Left colon (tissue), 2 donors: Measurements from ENCODE around the gene ZNF592. TPM values are rescaled to one million over a fixed set of nuclear protein-coding genes. Genes with fewer than 3 reads are reported as not detected.

Experiments used
- ATAC-seq: fragments of 200-7000 bp; cut with Tn5 transposase; one replicate; pipeline ENCODE4 v1.9.1; 2020; ENCODE audit warnings: mild to moderate bottlenecking, moderate library complexity
- DNase-seq, 2 donors: peaks; one replicate each; pipeline ENCODE4 v3.0.0-alpha.2; 2020
- intact Hi-C, 2 donors: fragments of 100-400 bp; cut with DNase I in 1 of 2; cut with micrococcal nuclease in 1 of 2; formaldehyde crosslinking; loops; one replicate each; pipeline versions ENCODE4 v1.11.2 to v1.14.0; 2022; cut with DNase I, micrococcal nuclease
- total RNA-seq, 2 donors: library from RNA; stranded (reverse); fragmentation: NEBNext Ultra II Directional; extraction: Animal tissue kit (Norgen Biotek cat#: 25700); gene quantifications; one replicate each; pipeline ENCODE4 v1.2.1, GENCODE V29; 2021
- donor health status: DM: no; HTN: no; CAD: no.
- donor health status: DM: yes; HTN: yes; CAD: no.

The ZNF592 gene
- total RNA-seq, 2 donors from 2014 or later = 24.3 to 29.7 TPM

GRCh38 chr15:84821501-84822021, 73.2 kb downstream of the ZNF592 start:
- no peak for ATAC-seq
- DNase-seq = no peak
- intact Hi-C loops = no loop called here

GRCh38 chr15:84822653-84823281, 74.4 kb downstream of the ZNF592 start:
- ATAC-seq (no peak), DNase-seq (no peak)
- intact Hi-C loops = no loop called here

GRCh38 chr15:84823282-84823878, 75.0 kb downstream of the ZNF592 start:
- peak in 1 of 2 donors; percentile 8 for DNase-seq
- no peak for ATAC-seq
- intact Hi-C loops = no loop called here

GRCh38 chr15:84824260-84825007, 76.0 kb downstream of the ZNF592 start:
- intact Hi-C loops = no loop called here
- no peak for ATAC-seq
- no peak for DNase-seq

GRCh38 chr15:84826369-84826823, 78.0 kb downstream of the ZNF592 start:
- ATAC-seq (peak; percentile 93), DNase-seq (peak in 1 of 2 donors; percentile 59)
- intact Hi-C loops = no loop called here

- intact Hi-C loops = no loop called here
- DNase-seq = no peak
- ATAC-seq = no peak
Measured at GRCh38 chr15:84827246-84827645, 78.9 kb downstream of the ZNF592 start.

GRCh38 chr15:84828086-84828908, 79.9 kb downstream of the ZNF592 start:
- DNase-seq (no peak), ATAC-seq (no peak)
- intact Hi-C loops = no loop called here

- no peak for DNase-seq
- intact Hi-C loops = no loop called here
- ATAC-seq = peak; percentile 36
Measured at GRCh38 chr15:84829428-84829827, 81.0 kb downstream of the ZNF592 start.

- DNase-seq (no peak), ATAC-seq (no peak)
- intact Hi-C loops = no loop called here
Measured at GRCh38 chr15:84830036-84830435, 81.6 kb downstream of the ZNF592 start.

GRCh38 chr15:84831028-84831427, 82.6 kb downstream of the ZNF592 start:
- intact Hi-C loops = no loop called here
- no peak for ATAC-seq
- no peak for DNase-seq

- DNase-seq = no peak
- intact Hi-C loops = no loop called here
- ATAC-seq = no peak
Measured at GRCh38 chr15:84831613-84832012, 83.2 kb downstream of the ZNF592 start.

GRCh38 chr15:84832448-84833040, 84.2 kb downstream of the ZNF592 start:
- DNase-seq = no peak
- intact Hi-C loops = no loop called here
- ATAC-seq = no peak

GRCh38 chr15:84833447-84834228, 85.2 kb downstream of the ZNF592 start:
- DNase-seq = no peak
- ATAC-seq = no peak
- intact Hi-C loops = no loop called here

GRCh38 chr15:84834229-84834955, 86.0 kb downstream of the ZNF592 start:
- no peak for DNase-seq
- no peak for ATAC-seq
- intact Hi-C loops = no loop called here

- no peak for ATAC-seq
- DNase-seq = no peak
Measured at GRCh38 chr15:84834969-84835368, 86.6 kb downstream of the ZNF592 start.

GRCh38 chr15:84835661-84836337, 87.4 kb downstream of the ZNF592 start:
- intact Hi-C loops = no loop called here
- ATAC-seq (no peak), DNase-seq (no peak)

More at GRCh38 chr15:84834969-84835368, 86.6 kb downstream of the ZNF592 start:
- intact Hi-C loops = no loop called here

GRCh38 chr15:84836844-84837243, 88.5 kb downstream of the ZNF592 start:
- no peak for DNase-seq
- intact Hi-C loops = no loop called here
- no peak for ATAC-seq
